AG10803 (cell line): ENCODE data around the gene GID8.

Experiments
- DNase-seq: peaks from one replicate; pipeline ENCODE4 v3.0.0; 2010; ENCODE audit warnings: low read depth
- H3K4me3 ChIP-seq: 2 replicates; pipeline ENCODE4 v1.5.1; 2011; ENCODE audit warnings: mild to moderate bottlenecking, low read length, control low read depth
- TF ChIP-seq, protein P1 (sequence below): conservative IDR thresholded peaks from 2 replicates; pipeline ENCODE4 v1.5.1; 2011; ENCODE audit warnings: mild to moderate bottlenecking, low read length, control low read depth, inconsistent platforms

GID8 gene

DNA sequence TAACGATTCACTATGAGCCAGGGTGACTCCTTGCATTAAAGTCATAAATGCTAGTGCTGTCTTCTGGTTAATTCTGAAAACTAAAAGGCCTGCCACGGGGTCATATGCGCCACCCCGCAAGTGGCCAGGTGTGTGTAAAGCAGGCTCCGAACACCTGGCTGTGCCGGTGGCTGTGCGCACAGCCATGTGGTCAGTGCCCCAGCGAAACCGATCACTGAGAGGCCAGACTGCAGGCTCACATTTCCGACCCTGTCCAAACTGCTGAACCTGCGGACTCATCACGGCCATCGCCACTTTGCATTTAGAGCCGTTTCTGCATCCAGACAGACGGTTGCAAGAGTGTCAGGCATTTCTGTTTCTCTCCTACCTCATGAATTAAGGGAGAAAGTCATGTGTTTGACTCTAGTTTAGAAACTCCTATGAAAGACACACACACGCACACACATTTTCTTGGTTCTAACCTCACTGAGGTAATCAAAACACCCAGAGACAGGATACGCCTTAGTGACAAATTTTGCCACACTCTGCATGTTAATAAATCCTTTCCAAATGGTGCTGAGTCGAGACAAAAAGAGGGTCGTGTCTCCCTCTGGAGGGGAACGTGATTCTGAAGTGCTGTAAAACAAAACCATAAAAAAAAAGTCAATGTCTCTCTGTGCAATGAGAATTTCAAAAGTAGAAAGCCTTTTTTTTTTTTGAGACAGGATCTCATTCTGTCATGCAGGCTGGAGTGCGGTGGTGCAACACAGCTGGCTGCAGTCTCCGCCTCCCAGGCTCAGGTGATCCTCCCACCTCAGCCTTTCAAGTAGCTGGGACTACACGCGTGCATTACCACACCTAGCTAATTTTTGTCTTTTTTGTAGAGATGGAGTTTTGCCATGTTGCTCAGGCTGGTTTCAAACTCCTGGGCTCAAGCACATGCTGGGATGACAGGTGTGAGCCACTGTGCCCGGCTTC is 45.3 kb upstream of the GID8 start:
- no peak for DNase-seq
- TF ChIP-seq, protein P1, sequence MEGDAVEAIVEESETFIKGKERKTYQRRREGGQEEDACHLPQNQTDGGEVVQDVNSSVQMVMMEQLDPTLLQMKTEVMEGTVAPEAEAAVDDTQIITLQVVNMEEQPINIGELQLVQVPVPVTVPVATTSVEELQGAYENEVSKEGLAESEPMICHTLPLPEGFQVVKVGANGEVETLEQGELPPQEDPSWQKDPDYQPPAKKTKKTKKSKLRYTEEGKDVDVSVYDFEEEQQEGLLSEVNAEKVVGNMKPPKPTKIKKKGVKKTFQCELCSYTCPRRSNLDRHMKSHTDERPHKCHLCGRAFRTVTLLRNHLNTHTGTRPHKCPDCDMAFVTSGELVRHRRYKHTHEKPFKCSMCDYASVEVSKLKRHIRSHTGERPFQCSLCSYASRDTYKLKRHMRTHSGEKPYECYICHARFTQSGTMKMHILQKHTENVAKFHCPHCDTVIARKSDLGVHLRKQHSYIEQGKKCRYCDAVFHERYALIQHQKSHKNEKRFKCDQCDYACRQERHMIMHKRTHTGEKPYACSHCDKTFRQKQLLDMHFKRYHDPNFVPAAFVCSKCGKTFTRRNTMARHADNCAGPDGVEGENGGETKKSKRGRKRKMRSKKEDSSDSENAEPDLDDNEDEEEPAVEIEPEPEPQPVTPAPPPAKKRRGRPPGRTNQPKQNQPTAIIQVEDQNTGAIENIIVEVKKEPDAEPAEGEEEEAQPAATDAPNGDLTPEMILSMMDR, result no peak

DNA sequence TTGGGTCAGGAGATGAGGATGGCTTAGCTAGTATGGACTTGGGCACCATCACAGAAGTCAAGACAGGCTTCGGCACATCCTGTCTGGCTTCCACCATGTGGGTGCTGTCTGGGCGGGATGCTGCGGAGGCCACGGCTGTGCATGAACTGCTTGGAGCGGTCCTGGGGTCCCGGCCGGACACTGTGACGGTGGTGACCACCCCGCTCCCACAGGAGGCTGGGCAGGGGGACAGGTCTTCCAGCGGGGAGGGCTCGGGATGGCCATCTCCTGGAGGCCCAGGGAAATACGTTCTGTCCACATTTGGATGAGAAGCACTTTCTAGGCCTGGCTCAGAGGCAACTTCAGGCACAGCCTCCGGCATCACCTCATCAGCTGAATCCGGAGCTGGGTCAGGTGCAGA is 44.2 kb upstream of the GID8 start:
- DNase-seq, result no peak
- no peak overlapping the region for H3K4me3 ChIP-seq
- TF ChIP-seq, protein P1, result 0 out of 2 replicates have a peak, but pooled peaks have one; percentile 15

More for the DNA sequence above, 45.3 kb upstream of the GID8 start:
- H3K4me3 ChIP-seq, result no peak overlapping the region

DNA sequence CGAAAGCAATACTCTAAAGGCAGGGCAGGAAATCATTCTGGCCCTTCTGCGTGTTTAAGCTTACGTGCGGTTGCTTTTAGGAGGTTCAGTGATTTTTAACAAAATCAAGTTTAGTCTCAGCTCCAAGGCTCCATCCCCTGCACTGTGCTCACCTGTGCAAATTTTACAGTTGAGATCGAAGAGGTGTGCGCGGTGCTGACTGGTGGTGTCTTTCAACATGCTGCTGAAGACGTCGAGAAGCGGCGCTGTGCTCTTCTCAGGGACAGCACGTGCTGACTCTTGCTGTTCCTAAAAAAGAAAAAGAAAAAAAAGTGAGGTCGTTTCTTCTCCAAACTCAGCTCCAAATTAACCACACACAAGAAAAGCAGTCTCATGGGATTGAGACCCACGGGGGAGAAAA is 43.7 kb upstream of the GID8 start:
- H3K4me3 ChIP-seq, result no peak overlapping the region
- TF ChIP-seq, protein P1, result no peak
- DNase-seq, result no peak

DNA sequence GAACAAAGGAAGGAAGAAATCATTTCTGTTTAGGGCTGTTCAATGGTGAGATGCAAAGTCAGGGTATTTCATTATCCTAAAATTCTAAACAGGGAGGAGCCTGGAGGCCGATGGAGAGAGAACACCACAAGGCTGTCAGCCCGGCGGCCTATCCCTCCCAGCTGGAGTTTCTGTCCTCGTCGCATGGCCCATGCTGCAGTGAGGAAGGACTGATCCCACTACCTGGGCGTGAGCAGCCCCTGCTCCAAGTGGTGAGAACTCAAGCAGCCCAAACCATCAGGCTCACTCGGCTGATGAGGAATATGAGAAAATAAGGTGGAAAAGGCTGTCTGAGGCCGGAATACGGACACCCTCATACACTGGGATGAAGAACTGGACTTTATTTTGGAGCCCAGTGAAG is 42.4 kb upstream of the GID8 start:
- TF ChIP-seq, protein P1, result no peak
- DNase-seq, result no peak
- H3K4me3 ChIP-seq, result no peak overlapping the region

DNA sequence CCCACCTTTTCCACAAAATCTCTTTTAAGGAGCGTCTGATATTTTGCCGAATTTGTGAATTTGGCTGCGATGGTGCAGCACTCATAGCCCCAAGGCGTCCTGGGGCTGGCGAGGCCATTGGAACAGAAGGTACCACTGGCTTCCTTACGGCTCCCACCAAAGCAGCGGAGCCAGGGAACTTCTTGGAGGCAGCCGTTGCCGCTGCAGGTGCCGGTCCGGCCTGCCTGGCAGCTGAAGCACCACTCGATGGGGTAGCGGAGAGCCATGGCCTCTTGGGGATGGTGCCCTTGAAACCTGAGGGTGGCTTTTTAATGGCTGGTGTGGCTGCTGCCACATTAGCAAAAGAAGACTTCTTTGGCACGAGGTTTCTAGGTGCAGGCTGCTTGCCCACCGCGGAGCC is 41.4 kb upstream of the GID8 start:
- no peak for DNase-seq
- TF ChIP-seq, protein P1, result no peak
- H3K4me3 ChIP-seq, result no peak overlapping the region

- DNase-seq, result no peak
- no peak overlapping the region for H3K4me3 ChIP-seq
- TF ChIP-seq, protein P1, result no peak
Measured at GRCh38 chr20:62897666-62898065, 40.3 kb upstream of the GID8 start.
